NCI-H128 (cell line): ENCODE data around the gene BEST2.

ENCODE experiments used
- DNase-seq: peaks from one replicate; lab custom pipeline; 2025; ENCODE audit not compliant: unreplicated experiment; lab: John Stamatoyannopoulos, UW

Gene BEST2

DNA sequence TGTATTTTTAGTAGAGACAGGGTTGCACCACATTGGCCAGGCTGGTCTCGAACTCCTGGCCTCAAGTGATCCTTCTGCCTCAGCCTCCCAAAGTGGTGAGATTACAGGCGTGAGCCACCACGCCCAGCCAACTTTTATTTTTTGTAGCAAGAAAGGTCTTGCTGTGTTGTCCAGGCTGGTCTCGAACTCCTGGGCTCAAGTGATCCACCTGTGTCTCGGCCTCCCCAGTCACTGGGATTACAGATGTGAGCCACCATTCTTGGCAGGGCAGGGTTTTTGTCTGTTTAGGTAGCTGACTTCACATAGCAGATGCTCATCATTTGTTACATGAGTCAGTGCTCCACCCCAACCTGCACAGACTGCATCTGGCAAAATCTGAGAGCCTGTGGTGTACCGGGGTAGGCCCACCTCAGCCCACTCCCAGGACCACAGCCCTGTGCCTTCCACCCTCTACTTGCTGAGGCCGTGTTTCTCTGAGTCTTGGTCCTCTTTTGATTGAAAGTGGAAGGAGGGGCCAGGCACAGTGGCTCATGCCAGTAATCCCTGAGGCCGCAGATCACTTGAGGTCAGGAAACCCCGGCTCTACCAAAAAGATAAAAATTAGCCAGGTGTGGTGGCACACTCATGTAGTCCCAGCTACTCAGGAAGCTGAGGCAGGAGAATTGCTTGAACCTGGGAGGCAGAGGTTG, 23.7 kb upstream of the BEST2 start:
- no peak for DNase-seq

GRCh38 chr19:12730064-12730463, 21.5 kb upstream of the BEST2 start:
- DNase-seq, result no peak

DNA sequence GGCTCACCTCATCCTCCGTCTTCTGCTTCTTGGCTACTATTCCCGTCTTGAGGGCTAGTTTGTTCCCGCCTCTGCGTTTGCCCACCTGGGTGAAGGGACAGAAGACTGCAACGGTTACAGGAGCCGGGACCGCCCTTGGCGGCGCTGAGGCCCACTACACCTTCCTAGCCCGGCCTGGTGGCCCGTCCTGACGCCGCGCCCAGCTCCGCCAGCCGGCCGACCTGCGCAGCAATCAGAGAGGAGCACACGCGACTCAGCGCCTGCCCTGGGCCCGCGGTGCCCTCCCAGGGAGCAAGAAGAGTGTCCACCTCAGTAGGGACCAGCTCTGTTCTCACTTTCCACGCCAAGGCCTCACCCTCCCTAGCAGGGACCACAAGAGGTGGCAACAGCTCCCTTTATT, 20.3 kb upstream of the BEST2 start:
- DNase-seq, result no peak

GRCh38 chr19:12733369-12734214, 18.0 kb upstream of the BEST2 start:
- no peak for DNase-seq

GRCh38 chr19:12736995-12737834, 14.4 kb upstream of the BEST2 start, which contains the start of gene GET3:
Gene GET3 (plus strand): TSS chr19:12737497. CDS start chr19:12737506, 9 bp downstream.
- DNase-seq, result peak; percentile 93

DNA sequence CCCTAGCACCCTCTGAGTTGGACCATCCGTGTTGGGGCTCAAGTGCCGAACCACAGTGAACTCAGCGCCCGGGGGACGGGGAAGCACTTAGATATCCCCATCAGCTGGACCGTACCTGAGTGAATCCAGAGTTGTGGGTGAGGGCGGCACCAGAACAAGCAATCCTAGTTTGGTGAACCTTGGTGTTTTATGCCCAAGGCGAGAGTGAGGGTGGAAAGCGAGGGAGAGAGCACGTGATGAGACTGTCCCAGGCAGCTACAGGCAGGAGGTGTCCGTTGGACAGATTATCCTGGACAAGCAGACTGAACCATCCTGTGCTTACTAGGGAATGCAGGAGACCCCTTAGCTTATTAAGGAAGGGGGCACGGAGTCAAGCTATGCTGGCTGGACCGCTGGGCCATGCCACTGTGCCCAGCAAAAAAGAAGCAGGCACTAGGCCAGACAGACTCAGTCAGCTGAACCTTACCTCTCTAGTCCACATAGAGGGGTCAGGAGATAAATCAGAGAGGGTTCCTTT, 13.7 kb upstream of the BEST2 start:
- DNase-seq, result no peak

DNA sequence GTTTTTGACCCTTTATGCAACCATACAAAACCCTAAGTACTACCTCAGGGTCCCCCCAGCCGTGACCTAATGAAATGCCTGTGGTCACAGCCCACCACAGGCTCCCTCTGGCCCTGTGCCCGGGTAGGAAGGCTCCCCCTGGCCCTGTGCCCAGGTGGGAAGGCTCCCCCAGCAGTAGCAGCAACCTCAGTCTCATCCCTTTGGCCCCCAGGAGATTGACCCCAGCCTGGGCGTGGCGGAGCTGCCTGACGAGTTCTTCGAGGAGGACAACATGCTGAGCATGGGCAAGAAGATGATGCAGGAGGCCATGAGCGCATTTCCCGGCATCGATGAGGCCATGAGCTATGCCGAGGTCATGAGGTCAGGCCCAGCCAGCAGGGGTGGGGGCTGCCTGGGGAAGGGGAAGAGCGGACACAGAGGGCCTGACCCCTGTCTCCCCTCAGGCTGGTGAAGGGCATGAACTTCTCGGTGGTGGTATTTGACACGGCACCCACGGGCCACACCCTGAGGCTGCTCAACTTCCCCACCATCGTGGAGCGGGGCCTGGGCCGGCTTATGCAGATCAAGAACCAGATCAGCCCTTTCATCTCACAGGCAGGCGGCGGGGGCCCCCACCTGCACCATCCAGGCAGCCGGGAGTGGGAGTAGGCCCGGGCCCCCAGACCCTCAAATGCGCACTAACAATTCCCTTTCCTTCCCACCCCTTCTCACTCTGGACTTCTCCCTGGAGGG, 6.3 kb upstream of the BEST2 start:
- DNase-seq, result no peak

- DNase-seq, result no peak
These were observed 3.1 kb upstream of the BEST2 start for GRCh38 chr19:12748489-12748888.

DNA sequence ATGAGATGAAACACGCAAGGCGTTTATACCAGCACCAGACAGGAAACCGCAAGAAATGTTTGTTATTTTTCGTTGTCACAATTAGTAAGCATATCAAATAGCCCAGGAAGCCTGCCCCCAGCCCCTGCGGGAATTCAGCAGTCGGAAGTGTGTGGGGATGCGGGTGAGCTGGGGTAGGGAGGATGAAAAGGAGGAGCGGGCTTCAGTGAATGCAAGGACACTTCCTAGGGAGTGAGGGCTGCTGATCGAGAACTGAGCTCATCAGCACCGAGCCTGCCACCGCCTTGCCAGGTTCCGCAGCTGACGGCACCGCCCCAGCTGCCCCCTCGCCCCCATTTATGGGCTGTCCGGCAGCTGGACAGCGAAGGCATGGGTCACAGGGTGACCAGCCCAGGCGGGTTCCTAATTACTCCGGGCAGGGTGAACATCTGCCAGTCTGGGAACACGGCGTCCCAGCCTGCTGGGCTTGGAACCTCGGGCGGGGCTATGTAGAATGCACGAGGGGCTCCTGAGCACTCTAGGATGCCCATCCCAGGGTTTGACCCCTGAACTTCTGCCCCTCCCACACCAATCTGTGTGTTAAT, 1.6 kb upstream of the BEST2 start:
- no peak for DNase-seq

- DNase-seq, result no peak
These were observed 740 bp upstream of the BEST2 start for GRCh38 chr19:12750851-12751250.

DNA sequence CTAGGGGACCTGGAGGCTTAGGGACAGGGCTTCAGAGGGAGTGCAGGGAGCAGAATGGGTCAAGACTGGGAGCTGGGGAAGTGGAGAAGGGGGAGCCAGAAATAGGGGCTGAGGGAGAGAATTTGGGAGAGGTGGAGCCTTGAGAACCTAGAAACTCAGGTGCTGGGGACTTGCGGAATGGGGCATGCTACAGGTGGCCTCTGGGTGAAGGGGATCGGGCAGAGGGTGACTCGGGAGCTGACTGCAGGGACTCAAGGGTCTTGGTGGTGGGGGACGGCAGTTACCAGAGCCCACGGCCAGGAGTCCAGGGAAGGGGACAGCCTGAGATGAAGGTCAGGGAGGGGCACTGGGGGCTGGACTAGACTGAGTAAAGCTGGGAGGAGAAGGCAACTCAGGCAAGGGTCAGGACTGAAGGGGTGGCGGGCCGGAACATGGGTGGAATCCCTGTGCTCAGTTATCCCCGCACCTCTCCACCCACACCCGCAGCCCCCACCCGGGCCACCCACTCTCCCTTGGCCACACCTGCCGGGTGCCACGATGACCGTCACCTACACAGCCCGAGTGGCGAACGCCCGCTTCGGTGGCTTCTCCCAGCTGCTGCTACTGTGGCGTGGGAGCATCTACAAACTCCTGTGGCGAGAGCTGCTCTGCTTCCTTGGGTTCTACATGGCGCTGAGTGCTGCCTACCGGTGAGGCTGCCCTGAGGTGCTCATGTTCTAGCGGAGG, 628 bp downstream of the BEST2 start:
- DNase-seq, result no peak

DNA sequence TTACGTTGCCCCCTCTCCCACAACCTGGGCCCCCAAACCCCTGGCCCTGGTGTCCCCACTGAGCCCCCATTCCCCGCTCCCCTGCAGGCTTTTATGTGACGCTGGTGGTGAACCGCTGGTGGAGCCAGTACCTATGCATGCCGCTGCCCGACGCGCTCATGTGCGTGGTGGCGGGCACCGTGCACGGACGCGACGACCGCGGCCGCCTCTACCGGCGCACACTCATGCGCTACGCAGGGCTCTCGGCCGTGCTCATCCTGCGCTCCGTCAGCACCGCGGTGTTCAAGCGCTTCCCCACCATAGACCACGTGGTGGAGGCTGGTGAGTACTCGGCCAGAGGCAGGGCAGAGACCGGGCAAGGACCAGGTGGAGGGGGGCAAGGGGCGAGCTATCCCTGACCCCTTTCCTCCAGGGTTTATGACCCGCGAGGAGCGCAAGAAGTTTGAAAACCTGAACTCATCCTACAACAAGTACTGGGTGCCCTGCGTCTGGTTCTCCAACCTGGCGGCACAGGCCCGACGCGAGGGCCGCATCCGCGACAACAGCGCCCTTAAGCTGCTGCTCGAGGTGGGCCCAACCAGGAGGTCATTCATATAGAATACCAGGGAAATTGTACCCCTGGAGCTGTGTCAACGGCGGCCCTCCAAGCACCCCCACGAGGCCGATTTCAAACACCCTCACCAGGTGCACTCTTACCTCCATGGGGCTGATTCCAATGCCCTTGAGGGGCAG, 3.0 kb downstream of the BEST2 start:
- DNase-seq, result no peak

DNA sequence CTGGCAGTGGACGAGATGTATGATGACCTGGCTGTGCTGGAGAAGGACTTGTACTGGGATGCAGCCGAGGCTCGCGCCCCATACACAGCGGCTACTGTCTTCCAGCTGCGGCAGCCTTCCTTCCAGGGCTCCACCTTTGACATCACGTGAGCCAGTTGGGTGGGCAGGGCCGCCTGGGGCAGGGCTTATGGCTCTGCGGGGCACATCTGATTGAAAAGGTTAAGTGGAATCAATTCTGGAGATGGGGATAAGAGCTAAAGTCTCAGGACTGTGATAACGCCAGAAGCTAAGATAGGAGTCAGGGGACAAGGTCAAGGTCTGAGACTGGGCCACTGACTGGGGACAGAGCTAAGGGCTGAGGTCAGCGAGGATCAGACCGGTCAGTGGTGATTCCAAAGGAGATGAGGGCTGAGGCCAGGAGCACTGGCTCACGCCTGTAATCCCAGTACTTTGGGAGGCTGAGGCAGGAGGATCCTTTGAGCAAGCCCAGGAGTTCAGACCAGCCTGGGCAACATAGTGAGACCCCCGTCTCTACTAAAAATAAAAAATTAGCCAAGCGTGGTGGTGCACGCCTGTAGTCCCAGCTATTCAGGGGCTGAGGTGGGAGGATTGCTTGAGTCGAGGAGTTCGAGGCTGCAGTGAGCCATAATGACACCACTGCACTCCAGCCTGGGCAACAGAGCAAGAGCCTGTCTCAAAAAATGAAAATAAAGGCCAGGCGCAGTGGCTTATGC, 4.7 kb downstream of the BEST2 start:
- DNase-seq, result no peak

DNA sequence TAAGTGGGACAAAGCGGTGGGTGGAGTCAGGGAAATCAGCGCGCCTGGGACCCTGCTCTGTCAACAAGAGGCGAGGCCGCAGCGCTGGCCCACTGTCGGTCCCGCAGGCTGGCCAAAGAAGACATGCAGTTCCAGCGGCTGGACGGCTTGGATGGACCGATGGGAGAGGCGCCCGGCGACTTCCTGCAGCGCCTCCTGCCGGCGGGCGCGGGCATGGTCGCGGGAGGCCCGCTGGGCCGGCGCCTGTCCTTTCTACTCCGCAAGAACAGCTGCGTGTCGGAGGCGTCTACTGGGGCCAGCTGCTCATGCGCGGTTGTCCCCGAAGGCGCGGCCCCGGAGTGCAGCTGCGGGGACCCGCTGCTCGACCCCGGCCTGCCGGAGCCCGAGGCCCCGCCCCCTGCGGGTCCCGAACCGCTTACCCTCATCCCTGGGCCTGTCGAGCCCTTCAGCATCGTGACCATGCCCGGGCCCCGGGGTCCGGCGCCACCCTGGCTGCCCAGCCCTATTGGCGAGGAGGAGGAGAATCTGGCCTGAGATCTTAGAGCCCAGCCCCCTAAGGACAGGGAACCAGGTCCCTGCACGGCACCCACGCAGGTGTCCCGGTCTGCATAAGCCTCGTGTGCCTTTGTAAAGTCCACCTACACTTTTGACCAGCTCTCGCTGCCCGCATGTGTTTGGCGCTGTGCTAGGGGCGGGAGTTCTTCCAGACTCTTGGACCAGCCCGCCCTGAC, 6.1 kb downstream of the BEST2 start:
- DNase-seq, result no peak

DNA sequence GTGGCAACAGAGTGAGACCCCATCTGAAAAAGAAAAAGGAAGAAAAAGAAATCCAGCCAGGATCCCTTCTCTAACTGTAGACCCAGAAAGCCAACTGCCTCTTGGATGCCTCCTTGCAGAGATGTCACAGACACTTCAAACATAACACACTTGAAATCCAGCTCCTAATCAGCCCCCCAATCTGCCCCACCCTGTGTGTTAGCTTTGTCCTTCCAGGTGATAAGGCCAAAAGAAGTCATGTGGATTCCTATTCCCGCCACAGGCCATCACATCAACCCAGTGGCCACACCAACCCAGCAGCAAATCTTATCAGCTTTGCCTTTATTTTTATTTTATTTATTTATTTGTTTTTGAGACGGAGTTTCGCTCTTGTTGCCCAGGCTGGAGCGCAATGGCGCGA, 8.1 kb downstream of the BEST2 start:
- DNase-seq, result no peak

- no peak for DNase-seq
These were observed 11.5 kb downstream of the BEST2 start for GRCh38 chr19:12763100-12763499.

- no peak for DNase-seq
These were observed 13.1 kb downstream of the BEST2 start for GRCh38 chr19:12764698-12765097.
